K562 (cell line): ENCODE measurements around the gene DCT. TPM values are rescaled to one million over a fixed set of nuclear protein-coding genes. Genes with fewer than 3 reads are reported as not detected.

ENCODE experiments used
- ATAC-seq: fragments of 200-7000 bp; cut with Tn5 transposase; 3 replicates; pipeline ENCODE4 v1.9.1; 2020; ENCODE audit warnings: moderate library complexity
- BruUV-seq: library from RNA; stranded (reverse); fragments of 400-500 nt; replicated peaks from 2 replicates; lab custom pipeline; 2021; lab: Mats Ljungman, UMichigan
- CTCF ChIA-PET: fragments of 300-600 bp; formaldehyde crosslinking; extraction: SDS; loops from one replicate; lab custom pipeline; 2021; ENCODE audit warnings: low intra/inter-chr PET ratio; lab: Yijun Ruan, JAX
- POLR2A ChIA-PET: fragments of 300-600, 350-650 bp; sonication (Branson Sonifier 250); formaldehyde crosslinking; extraction: SDS; loops from one replicate; lab custom pipeline; 2021; ENCODE audit warnings: antibody characterized with exemption, inconsistent platforms; lab: Yijun Ruan, JAX
- DNase-seq, 4 experiments: peaks; one replicate each; pipeline versions ENCODE4 v3.0.0 to v3.0.0-alpha.2; 2011 to 2018; ENCODE audit warnings: low spot score in 3 of 4, mixed read lengths in 3 of 4; ENCODE audit errors: extremely low read depth in 1 of 4
- FAIRE-seq: peaks from 2 replicates; lab custom pipeline; 2011; peaks lifted over from hg19 to GRCh38; lab: Jason Lieb, UNC
- H2AFZ ChIP-seq: 2 replicates; pipeline ENCODE4 v1.6.0; 2011; ENCODE audit warnings: low read depth, low read length, control low read depth, inconsistent platforms
- H3K27ac ChIP-seq: fragments of 200-600 bp; 3 replicates; pipeline ENCODE4 v1.8.0; 2011; ENCODE audit warnings: low read depth, mild to moderate bottlenecking, control low read depth, inconsistent platforms, low read length, moderate library complexity, mixed read lengths; ENCODE audit errors: extremely low read depth
- H3K27me3 ChIP-seq, 2 experiments: fragments of 300-600 bp in 1 of 2; 2 replicates in 1 of 2; 3 replicates in 1 of 2; pipeline versions ENCODE4 v1.6.0 to v1.8.0; 2011; ENCODE audit warnings: inconsistent platforms in 2 of 2, low read length in 2 of 2, mild to moderate bottlenecking in 1 of 2, mixed read lengths in 1 of 2, moderate library complexity in 1 of 2; ENCODE audit not compliant: control insufficient read depth in 2 of 2, insufficient read depth in 2 of 2
- H3K36me3 ChIP-seq: fragments of 300-600 bp; 3 replicates; pipeline ENCODE4 v1.8.0; 2011; ENCODE audit warnings: mild to moderate bottlenecking, low read length, inconsistent platforms; ENCODE audit not compliant: control insufficient read depth, insufficient read depth
- H3K4me1 ChIP-seq, 2 experiments: fragments of 200-600 bp in 1 of 2; replicated peaks in 1 of 2; 2 replicates in 1 of 2; 3 replicates in 1 of 2; pipeline versions ENCODE4 v1.5.1 to v1.8.0; 2011; ENCODE audit warnings: inconsistent platforms in 2 of 2, low read length in 2 of 2, mild to moderate bottlenecking in 1 of 2, mixed read lengths in 1 of 2, moderate library complexity in 1 of 2; ENCODE audit not compliant: control insufficient read depth in 2 of 2, insufficient read depth in 2 of 2
- H3K4me2 ChIP-seq: 2 replicates; pipeline ENCODE4 v1.6.1; 2011; ENCODE audit warnings: low read length, control low read depth, inconsistent platforms, mixed read lengths; ENCODE audit not compliant: insufficient read depth
- H3K4me3 ChIP-seq: fragments of 200-600 bp; sonication (generic), shearing (Covaris generic); 2 replicates; pipeline ENCODE4 v1.5.1; 2016; ENCODE audit warnings: control low read depth, inconsistent platforms
- H3K79me2 ChIP-seq: fragments of 200-600 bp; 3 replicates; pipeline ENCODE4 v1.8.0; 2011; ENCODE audit warnings: low read length, inconsistent platforms; ENCODE audit not compliant: control insufficient read depth, insufficient read depth
- H3K9ac ChIP-seq, 2 experiments: 2 replicates each; pipeline versions ENCODE4 v1.6.0 to v1.6.1; 2011; ENCODE audit warnings: low read depth in 2 of 2, low read length in 2 of 2, control low read depth in 1 of 2, inconsistent platforms in 1 of 2, mild to moderate bottlenecking in 1 of 2, mixed read lengths in 1 of 2; ENCODE audit not compliant: insufficient read depth in 1 of 2
- H3K9me1 ChIP-seq: one replicate; pipeline ENCODE4 v1.6.0; 2011; ENCODE audit warnings: inconsistent platforms, mild to moderate bottlenecking, low read length, moderate library complexity; ENCODE audit not compliant: control insufficient read depth, insufficient read depth
- H3K9me3 ChIP-seq: replicated peaks from 2 replicates; pipeline ENCODE4 v1.5.1; 2011; ENCODE audit warnings: low read depth, low read length, inconsistent platforms; ENCODE audit not compliant: control insufficient read depth, insufficient read depth
- H4K20me1 ChIP-seq: replicated peaks from 2 replicates; pipeline ENCODE4 v1.6.1; 2011; ENCODE audit warnings: low read length, inconsistent platforms, mixed read lengths; ENCODE audit not compliant: control insufficient read depth, insufficient read depth
- CEBPB ChIP-seq: fragments of 450-650 bp; IDR thresholded peaks from 2 replicates; pipeline ENCODE4 v1.6.1; 2016; ENCODE audit warnings: missing genetic modification characterization, missing compliant biosample characterization
- ELF1 ChIP-seq: fragments of 200-800 bp; sonication (Bioruptor generic); IDR thresholded peaks from 2 replicates; pipeline ENCODE4 v1.6.1; 2016; ENCODE audit warnings: missing genetic modification characterization, missing compliant biosample characterization
- FOXO4 ChIP-seq: fragments of 450-650 bp; formaldehyde crosslinking; IDR thresholded peaks from 2 replicates; pipeline ENCODE4 v1.4.0; 2020; ENCODE audit warnings: mild to moderate bottlenecking, moderate library complexity
- HMG20A ChIP-seq: fragments of 450-650 bp; formaldehyde crosslinking; conservative IDR thresholded peaks from 2 replicates; pipeline ENCODE4 v1.4.0; 2020; ENCODE audit warnings: mild to moderate bottlenecking, mixed read lengths
- JUND ChIP-seq, 2 experiments: IDR thresholded peaks; 2 replicates in 1 of 2; 3 replicates in 1 of 2; pipeline ENCODE4 v1.6.1; 2011; ENCODE audit warnings: borderline replicate concordance in 2 of 2, low read depth in 2 of 2, low read length in 2 of 2, improper control_type of control experiment in 1 of 2, missing biosample characterization in 1 of 2, missing genetic modification characterization in 1 of 2, missing genetic modification reagents in 1 of 2
- KAT2B ChIP-seq: IDR thresholded peaks from one replicate; pipeline ENCODE4 v1.6.1; 2012; ENCODE audit warnings: low read depth, mild to moderate bottlenecking, control low read depth, inconsistent platforms, low read length, moderate library complexity
- MECOM ChIP-seq: fragments of 250-450 bp; sonication (Bioruptor Pico); IDR thresholded peaks from 2 replicates; pipeline ENCODE4 v1.8.0; 2022; ENCODE audit warnings: inconsistent platforms
- MEIS2 ChIP-seq: fragments of 450-650 bp; IDR thresholded peaks from 2 replicates; pipeline ENCODE4 v1.6.1; 2014; ENCODE audit warnings: mild to moderate bottlenecking; ENCODE audit not compliant: partially characterized antibody
- NFRKB ChIP-seq: fragments of 450-650 bp; IDR thresholded peaks from 2 replicates; pipeline ENCODE4 v1.6.1; 2016; ENCODE audit warnings: low read depth
- NRF1 ChIP-seq, 2 experiments: fragments of 450-650 bp; IDR thresholded peaks in 1 of 2; conservative IDR thresholded peaks in 1 of 2; 2 replicates each; pipeline ENCODE4 v1.6.1; 2014; ENCODE audit warnings: mild to moderate bottlenecking in 2 of 2
- RNF2 ChIP-seq: sonication (generic); IDR thresholded peaks from 2 replicates; pipeline ENCODE4 v1.6.1; 2016
- SMAD1 ChIP-seq: fragments of 150-350 bp; IDR thresholded peaks from 2 replicates; pipeline ENCODE4 v1.6.1; 2014; ENCODE audit warnings: low read length, low read depth; ENCODE audit not compliant: partially characterized antibody
- TEAD2 ChIP-seq: fragments of 450-650 bp; IDR thresholded peaks from 2 replicates; pipeline ENCODE4 v1.6.1; 2016; ENCODE audit warnings: missing genetic modification characterization, control low read depth, missing compliant biosample characterization
- TEAD4 ChIP-seq, 2 experiments: sonication (generic) in 1 of 2; formaldehyde crosslinking in 1 of 2; IDR thresholded peaks; 2 replicates each; pipeline versions ENCODE4 v1.6.1 to v1.8.0; 2012 to 2022; ENCODE audit warnings: borderline replicate concordance in 1 of 2, inconsistent platforms in 1 of 2, low read length in 1 of 2, mild to moderate bottlenecking in 1 of 2, missing genetic modification reagents in 1 of 2
- USF1 ChIP-seq: sonication (generic); formaldehyde crosslinking; IDR thresholded peaks from 2 replicates; pipeline ENCODE4 v1.9.0; 2022; ENCODE audit warnings: mild to moderate bottlenecking, missing genetic modification reagents
- ZNF217 ChIP-seq: sonication (generic); formaldehyde crosslinking; IDR thresholded peaks from 2 replicates; pipeline ENCODE4 v1.8.0; 2022; ENCODE audit warnings: mild to moderate bottlenecking, missing genetic modification reagents
- WGBS: fragments of 100-300 bp; shearing (Covaris generic); methylation state at CpG from one replicate; pipeline ENCODE4 v1.1.6; 2016; ENCODE audit warnings: low coverage, mixed read lengths; ENCODE audit not compliant: insufficient coverage; ENCODE audit errors: missing lambda C conversion rate; 5-methylcytosine and 5-hydroxymethylcytosine counted together
- in situ Hi-C: fragments of 300-500 bp; cut with MboI; formaldehyde crosslinking; loops from 4 replicates; pipeline ENCODE4 v1.15.0; 2018; ENCODE audit warnings: inconsistent platforms, mixed read lengths
- intact Hi-C: fragments of 100-400 bp; cut with micrococcal nuclease; formaldehyde crosslinking; loops from 2 replicates; pipeline ENCODE4 v1.14.2; 2022
- polyA plus RNA-seq, 8 experiments: library from polyadenylated mRNA; depleted of rRNA in 4 of 8; stranded (reverse) in 5 of 8; unstranded in 3 of 8; fragments of >200 nt; fragmentation: Nextera tagmentation in 2 of 8; fragmentation: Illumina TruSeq in 1 of 8; extraction: Ambion mirVana in 2 of 8; extraction: Trizol in 1 of 8; gene quantifications; 2 replicates each; pipeline versions ENCODE4 v1.2.1 to v1.2.3, GENCODE V29; 2011 to 2014; ENCODE audit warnings: inconsistent platforms in 1 of 8, missing spikeins in 1 of 8
- total RNA-seq, 7 experiments: library from RNA; depleted of rRNA in 6 of 7; stranded (reverse); fragments of >200 nt in 6 of 7; fragmentation: Illumina TruSeq in 2 of 7; extraction: Trizol in 2 of 7; gene quantifications; 2 replicates each; pipeline versions ENCODE4 v1.2.1 to v1.2.3, GENCODE V29; 2011 to 2021; ENCODE audit warnings: low replicate concordance in 1 of 7
- TF ChIP-seq, protein P1 (sequence below): sonication (generic); formaldehyde crosslinking; IDR thresholded peaks from 2 replicates; pipeline ENCODE4 v1.8.1; 2022; ENCODE audit warnings: missing genetic modification reagents

Gene DCT
- total and polyA plus RNA-seq, 9 of the 15 experiments (the other 6 are each of a cell fraction or from before 2014, with no cell fraction given) = 0.11 to 0.83 (median 0.57) TPM

DNA sequence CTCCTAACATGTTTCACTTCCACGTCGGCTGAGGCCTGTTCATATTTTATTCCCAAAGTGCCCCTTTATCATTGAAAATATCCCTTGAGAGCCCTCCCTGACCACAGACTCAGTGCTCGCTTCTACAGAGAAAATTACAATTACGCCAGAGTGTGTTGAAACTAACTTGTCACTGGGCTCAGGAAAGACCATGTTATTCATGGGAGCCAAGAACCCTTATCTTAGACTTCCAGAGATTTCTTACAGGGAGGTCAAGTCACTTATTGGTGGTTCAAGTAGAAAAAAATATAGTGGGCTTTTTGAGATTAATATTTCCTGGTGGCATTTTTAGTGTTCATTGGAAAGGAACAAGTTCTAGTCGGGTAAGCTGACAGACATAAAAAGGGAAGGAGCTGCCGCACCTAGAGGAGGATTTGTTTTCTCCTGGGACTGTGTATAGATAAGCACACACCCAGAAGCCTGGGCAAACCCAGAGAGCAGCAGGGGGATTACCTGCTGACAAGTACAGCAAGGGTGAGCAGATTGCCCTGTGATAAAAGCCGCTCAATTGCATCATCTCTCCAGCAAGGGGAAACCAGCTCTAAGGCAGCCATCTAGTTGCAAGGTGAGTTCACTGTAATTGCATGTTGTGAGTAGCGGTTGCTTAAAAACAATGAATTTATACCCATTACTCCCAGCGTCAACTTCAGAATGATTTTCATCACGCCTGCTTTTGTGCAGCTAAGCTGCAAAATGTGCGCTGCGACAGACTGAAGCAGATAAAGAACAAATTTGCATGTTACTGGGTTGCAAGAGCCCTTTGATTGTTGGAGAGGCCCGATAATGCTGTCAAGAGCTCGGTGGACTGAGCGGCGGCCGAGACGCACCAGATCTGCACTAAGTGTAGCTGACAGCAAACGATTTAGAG is 46.2 kb downstream of the DCT start:
- intact Hi-C loops (loop anchor here (10.0 kb wide), 2 partner anchors 521 to 971 kb away; no protein-coding TSS in a partner anchor), in situ Hi-C loops (no loop called here)
- Histone ChIP-seq H3K4me3 (no peak overlapping the region), H4K20me1 (no peaks in the 10 kb centered on the region), H3K27ac (no peak overlapping the region), H2AFZ (no peak overlapping the region), H3K4me2 (peak overlapping the region; percentile 67), H3K27me3 (no peaks in the 10 kb centered on the region), H3K79me2 (no peaks in the 10 kb centered on the region), H3K9me1 (no peaks in the 10 kb centered on the region), H3K4me1 (peaks cover 0 to 6% of the 10 kb centered on the region in 2 experiments; a peak in 4 of 5 replicates), H3K36me3 (no peaks in the 10 kb centered on the region), H3K9me3 (no peaks in the 10 kb centered on the region), H3K9ac (no peak overlapping the region; a peak in 1 of 4 replicates)
- ChIA-PET POLR2A (interaction anchor here (1.9 to 2.5 kb wide), 2 partner anchors 11 to 184 kb away, joined by 4 to 9 read pairs; no protein-coding TSS in a partner anchor), CTCF (interaction anchor here (0.6 kb wide), 1 partner anchor 251 kb away, joined by 4 read pairs; no protein-coding TSS in a partner anchor)
- no TSS peak for BruUV-seq
- FAIRE-seq (no peak), DNase-seq (peak; percentile 5 to 64 (median 28)), ATAC-seq (peak; percentile 91)
- WGBS = 0% methylated on average over 19 of the region's 19 CpGs
- TF ChIP-seq HMG20A (CRISPR knock-in tag) (no peak), RNF2 (no peak), NRF1 (conservative IDR thresholded peaks at IDR 0.05 in 1 of 2, IDR thresholded peaks at IDR 0.05 in 1 of 2) (peak in 1 of 2 experiments; percentile 6; a peak in 1 of 4 replicates), SMAD1 (no peak), KAT2B (no peak), TEAD2 (tag) (no peak), NFRKB (no peak), MECOM (CRISPR knock-in tag) (no peak), CEBPB (tag) (peak; percentile 91), USF1 (CRISPR knock-in tag) (no peak), FOXO4 (CRISPR knock-in tag) (no peak), ZNF217 (no peak), ELF1 (tag) (no peak), TEAD4 (IDR thresholded peaks at IDR 0.05; ENCODE audit: low read length) (peak; percentile 57; the same call in 1 of the 2 replicates), TEAD4 (CRISPR knock-in tag; IDR thresholded peaks at IDR 0.05; ENCODE audit: borderline replicate concordance) (no peak), MEIS2 (peak; percentile 74), JUND (IDR thresholded peaks at IDR 0.05; ENCODE audit: borderline replicate concordance, low read depth, low read length) (peak; percentile 60), JUND (tag; IDR thresholded peaks at IDR 0.05; ENCODE audit: borderline replicate concordance, low read depth, low read length) (peak; percentile 62; the same call in 1 of the 3 replicates)
- TF ChIP-seq, protein P1, sequence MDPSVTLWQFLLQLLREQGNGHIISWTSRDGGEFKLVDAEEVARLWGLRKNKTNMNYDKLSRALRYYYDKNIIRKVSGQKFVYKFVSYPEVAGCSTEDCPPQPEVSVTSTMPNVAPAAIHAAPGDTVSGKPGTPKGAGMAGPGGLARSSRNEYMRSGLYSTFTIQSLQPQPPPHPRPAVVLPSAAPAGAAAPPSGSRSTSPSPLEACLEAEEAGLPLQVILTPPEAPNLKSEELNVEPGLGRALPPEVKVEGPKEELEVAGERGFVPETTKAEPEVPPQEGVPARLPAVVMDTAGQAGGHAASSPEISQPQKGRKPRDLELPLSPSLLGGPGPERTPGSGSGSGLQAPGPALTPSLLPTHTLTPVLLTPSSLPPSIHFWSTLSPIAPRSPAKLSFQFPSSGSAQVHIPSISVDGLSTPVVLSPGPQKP = no peak
